Activated T-helper 2 cell treated with anti-CD3 and anti-CD28 coated beads, Interferon-gamma antibody, Interleukin-2, Interleukin-4, amounts not matched to agents 10 μg/mL and 5 μg/mL and 100 μg/mL, durations not matched to agents 14 hours and 24 hours and 36 hours (primary cell): ENCODE data around the gene ZFC3H1. TPM values are rescaled to one million over a fixed set of nuclear protein-coding genes. Genes with fewer than 3 reads are reported as not detected.

Experiments
- DNase-seq: peaks from one replicate; pipeline ENCODE4 v3.0.0; 2021; ENCODE audit warnings: low spot score
- H3K27ac Mint-ChIP-seq: one replicate; pipeline ENCODE4 v1.8.0; 2021; ENCODE audit warnings: mixed read lengths
- H3K27me3 Mint-ChIP-seq: one replicate; pipeline ENCODE4 v1.8.0; 2021; ENCODE audit warnings: low read depth, mixed read lengths
- H3K36me3 Mint-ChIP-seq: one replicate; pipeline ENCODE4 v1.8.0; 2021; ENCODE audit warnings: low read depth, mixed read lengths
- H3K4me1 Mint-ChIP-seq: one replicate; pipeline ENCODE4 v1.8.0; 2021; ENCODE audit warnings: low read depth, mixed read lengths
- H3K4me3 Mint-ChIP-seq: one replicate; pipeline ENCODE4 v1.8.0; 2021; ENCODE audit warnings: low read depth, mild to moderate bottlenecking, moderate library complexity, mixed read lengths
- H3K9me3 Mint-ChIP-seq: one replicate; pipeline ENCODE4 v1.8.0; 2021; ENCODE audit warnings: mixed read lengths
- intact Hi-C: fragments of 100-400 bp; cut with micrococcal nuclease; formaldehyde crosslinking; loops from one replicate; pipeline ENCODE4 v1.15.1; 2023
- total RNA-seq: library from RNA; stranded (reverse); gene quantifications from 2 replicates; pipeline ENCODE4 v1.2.3, GENCODE V29; 2022

Gene ZFC3H1
- total RNA-seq, 1 donor from 2014 or later: 72.5 TPM

GRCh38 chr12:71607494-71608330 is 55.9 kb downstream of the ZFC3H1 start:
- Mint-ChIP-seq H3K4me3 (no peak overlapping the region), H3K27ac (no peak overlapping the region), H3K4me1 (peaks cover 16% of the 10 kb centered on the region), H3K27me3 (no peaks in the 10 kb centered on the region), H3K9me3 (no peaks in the 10 kb centered on the region), H3K36me3 (peaks cover 66% of the 10 kb centered on the region)
- intact Hi-C loops: no loop called here
- no peak for DNase-seq

- Mint-ChIP-seq H3K27me3 (no peaks in the 10 kb centered on the region), H3K4me3 (no peak overlapping the region), H3K9me3 (peaks cover 3% of the 10 kb centered on the region), H3K27ac (no peak overlapping the region), H3K36me3 (peaks cover 43% of the 10 kb centered on the region), H3K4me1 (peaks cover 3% of the 10 kb centered on the region)
- no peak for DNase-seq
- intact Hi-C loops: no loop called here
Observed at GRCh38 chr12:71605039-71605438, 58.6 kb downstream of the ZFC3H1 start.

- no peak overlapping the region for H3K27ac Mint-ChIP-seq
- H3K4me1 Mint-ChIP-seq: no peaks in the 10 kb centered on the region
- peaks cover 1% of the 10 kb centered on the region for H3K27me3 Mint-ChIP-seq
- peaks cover 27% of the 10 kb centered on the region for H3K36me3 Mint-ChIP-seq
- intact Hi-C loops: no loop called here
- peaks cover 10% of the 10 kb centered on the region for H3K9me3 Mint-ChIP-seq
- H3K4me3 Mint-ChIP-seq: no peak overlapping the region
- DNase-seq: no peak
Observed at GRCh38 chr12:71602761-71603577, 60.7 kb downstream of the ZFC3H1 start.

- Mint-ChIP-seq H3K36me3 (peaks cover 14% of the 10 kb centered on the region), H3K4me1 (no peaks in the 10 kb centered on the region), H3K27me3 (peaks cover 7% of the 10 kb centered on the region), H3K9me3 (peaks cover 10% of the 10 kb centered on the region), H3K27ac (no peak overlapping the region), H3K4me3 (no peak overlapping the region)
- no peak for DNase-seq
- intact Hi-C loops: no loop called here
Observed at GRCh38 chr12:71601546-71601945, 62.1 kb downstream of the ZFC3H1 start.

- H3K4me1 Mint-ChIP-seq: no peaks in the 10 kb centered on the region
- intact Hi-C loops: no loop called here
- H3K4me3 Mint-ChIP-seq: no peak overlapping the region
- no peaks in the 10 kb centered on the region for H3K36me3 Mint-ChIP-seq
- H3K27me3 Mint-ChIP-seq: peaks cover 15% of the 10 kb centered on the region
- peaks cover 10% of the 10 kb centered on the region for H3K9me3 Mint-ChIP-seq
- no peak for DNase-seq
- H3K27ac Mint-ChIP-seq: no peak overlapping the region
Observed at GRCh38 chr12:71599210-71599609, 64.4 kb downstream of the ZFC3H1 start.

DNA sequence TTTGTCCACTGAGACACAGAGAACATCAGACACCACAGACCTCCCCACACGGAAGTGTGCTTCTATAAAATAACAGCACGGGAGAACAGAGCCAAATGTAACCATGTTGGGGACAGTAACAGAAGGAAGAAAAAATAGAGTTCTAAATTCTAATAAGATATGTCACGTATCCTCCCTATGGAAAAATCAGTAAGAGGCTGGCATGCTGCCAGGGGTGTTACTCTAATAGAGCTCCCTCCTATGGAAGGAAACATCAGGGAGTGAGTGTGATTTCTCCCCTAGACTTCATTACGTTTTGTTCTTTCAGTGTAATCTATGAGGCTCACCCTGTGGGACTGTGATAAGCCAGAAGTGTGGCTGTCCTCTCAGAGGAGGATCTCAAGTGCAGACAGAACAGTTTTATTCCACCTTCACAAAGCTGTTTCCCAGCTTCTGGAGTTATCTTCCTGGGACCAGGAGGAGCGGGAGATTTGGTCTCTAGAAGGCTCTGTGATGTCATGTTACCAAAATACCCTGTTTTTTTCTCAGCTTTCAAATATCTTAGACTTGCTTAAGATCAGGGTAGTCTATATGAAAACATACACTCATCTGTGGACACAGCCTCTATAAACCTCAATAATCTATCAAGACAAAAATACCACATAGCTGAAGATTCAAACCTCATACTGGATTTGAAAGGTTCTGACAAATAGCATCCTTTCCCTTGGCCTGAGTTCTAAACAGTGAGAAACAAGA is 69.3 kb downstream of the ZFC3H1 start:
- Mint-ChIP-seq H3K27me3 (peaks cover 20% of the 10 kb centered on the region), H3K4me1 (no peaks in the 10 kb centered on the region), H3K9me3 (peaks cover under 1% of the 10 kb centered on the region), H3K4me3 (no peak overlapping the region), H3K27ac (no peak overlapping the region), H3K36me3 (no peaks in the 10 kb centered on the region)
- intact Hi-C loops: no loop called here
- DNase-seq: no peak

GRCh38 chr12:71592841-71593240 is 70.8 kb downstream of the ZFC3H1 start:
- H3K4me3 Mint-ChIP-seq: no peak overlapping the region
- intact Hi-C loops: no loop called here
- H3K27ac Mint-ChIP-seq: no peak overlapping the region

GRCh38 chr12:71591601-71592000 is 72.0 kb downstream of the ZFC3H1 start:
- H3K4me3 Mint-ChIP-seq: no peak overlapping the region
- peaks cover 24% of the 10 kb centered on the region for H3K27me3 Mint-ChIP-seq
- H3K27ac Mint-ChIP-seq: no peak overlapping the region
- no peak for DNase-seq
- no peaks in the 10 kb centered on the region for H3K4me1 Mint-ChIP-seq
- no peaks in the 10 kb centered on the region for H3K9me3 Mint-ChIP-seq
- no peaks in the 10 kb centered on the region for H3K36me3 Mint-ChIP-seq
- intact Hi-C loops: no loop called here

More at GRCh38 chr12:71592841-71593240, 70.8 kb downstream of the ZFC3H1 start:
- Mint-ChIP-seq H3K36me3 (no peaks in the 10 kb centered on the region), H3K9me3 (no peaks in the 10 kb centered on the region), H3K27me3 (peaks cover 25% of the 10 kb centered on the region), H3K4me1 (no peaks in the 10 kb centered on the region)
- DNase-seq: no peak

- H3K9me3 Mint-ChIP-seq: no peaks in the 10 kb centered on the region
- H3K36me3 Mint-ChIP-seq: no peaks in the 10 kb centered on the region
- DNase-seq: no peak
- intact Hi-C loops: no loop called here
- H3K4me1 Mint-ChIP-seq: no peaks in the 10 kb centered on the region
- H3K27ac Mint-ChIP-seq: no peak overlapping the region
- peaks cover 16% of the 10 kb centered on the region for H3K27me3 Mint-ChIP-seq
- no peak overlapping the region for H3K4me3 Mint-ChIP-seq
Observed at GRCh38 chr12:71589478-71589881, 74.2 kb downstream of the ZFC3H1 start.

GRCh38 chr12:71587012-71587411 is 76.6 kb downstream of the ZFC3H1 start:
- no peak overlapping the region for H3K27ac Mint-ChIP-seq
- H3K27me3 Mint-ChIP-seq: peaks cover 18% of the 10 kb centered on the region
- DNase-seq: no peak
- no peak overlapping the region for H3K4me3 Mint-ChIP-seq
- intact Hi-C loops: no loop called here
- H3K9me3 Mint-ChIP-seq: no peaks in the 10 kb centered on the region
- no peaks in the 10 kb centered on the region for H3K4me1 Mint-ChIP-seq
- H3K36me3 Mint-ChIP-seq: no peaks in the 10 kb centered on the region

- peaks cover 20% of the 10 kb centered on the region for H3K27me3 Mint-ChIP-seq
- intact Hi-C loops: no loop called here
- no peaks in the 10 kb centered on the region for H3K4me1 Mint-ChIP-seq
- H3K36me3 Mint-ChIP-seq: no peaks in the 10 kb centered on the region
- DNase-seq: no peak
- no peaks in the 10 kb centered on the region for H3K9me3 Mint-ChIP-seq
- no peak overlapping the region for H3K27ac Mint-ChIP-seq
- H3K4me3 Mint-ChIP-seq: no peak overlapping the region
Observed at GRCh38 chr12:71585218-71585617, 78.4 kb downstream of the ZFC3H1 start.

- Mint-ChIP-seq H3K27me3 (peaks cover 18% of the 10 kb centered on the region), H3K4me3 (no peak overlapping the region), H3K36me3 (no peaks in the 10 kb centered on the region), H3K27ac (no peak overlapping the region), H3K4me1 (no peaks in the 10 kb centered on the region), H3K9me3 (no peaks in the 10 kb centered on the region)
- no peak for DNase-seq
- intact Hi-C loops: no loop called here
Observed at GRCh38 chr12:71584356-71584755, 79.3 kb downstream of the ZFC3H1 start.
